CD14-positive monocyte (primary cell): Measurements from ENCODE around the gene CNGB1. TPM values are rescaled to one million over a fixed set of nuclear protein-coding genes. Genes with fewer than 3 reads are reported as not detected.

Experiments used
- DNase-seq, 3 donors: peaks; one replicate each; pipeline ENCODE4 v3.0.0-alpha.2; 2011 to 2022
- H2AFZ ChIP-seq: 2 replicates; pipeline ENCODE4 v1.6.0; 2012; ENCODE audit warnings: mild to moderate bottlenecking, low read depth, low read length, inconsistent platforms; ENCODE audit not compliant: insufficient read depth, poor library complexity, severe bottlenecking
- H3K27ac ChIP-seq, 2 donors: 1 replicate in 1 of 2; 2 replicates in 1 of 2; pipeline ENCODE4 v1.5.1; 2012 to 2013; ENCODE audit warnings: low read length in 2 of 2, control low read depth in 1 of 2, inconsistent platforms in 1 of 2, low read depth in 1 of 2, mild to moderate bottlenecking in 1 of 2
- H3K27me3 ChIP-seq, 2 donors: one replicate each; pipeline versions ENCODE4 v1.6.0 to v1.6.1; 2011 to 2013; ENCODE audit warnings: low read length in 2 of 2; ENCODE audit not compliant: control insufficient read depth in 2 of 2, insufficient read depth in 2 of 2
- H3K36me3 ChIP-seq, 2 donors: replicated peaks in 1 of 2; 1 replicate in 1 of 2; 2 replicates in 1 of 2; pipeline versions ENCODE4 v1.5.1 to v1.6.1; 2012 to 2013; ENCODE audit warnings: low read length in 2 of 2, control low read depth in 1 of 2, inconsistent platforms in 1 of 2, mild to moderate bottlenecking in 1 of 2; ENCODE audit not compliant: insufficient read depth in 2 of 2, control insufficient read depth in 1 of 2
- H3K4me1 ChIP-seq, 2 donors: 1 replicate in 1 of 2; 2 replicates in 1 of 2; pipeline versions ENCODE4 v1.5.1 to v1.6.1; 2012 to 2013; ENCODE audit warnings: low read length in 2 of 2, control low read depth in 1 of 2, inconsistent platforms in 1 of 2, mild to moderate bottlenecking in 1 of 2, moderate library complexity in 1 of 2; ENCODE audit not compliant: insufficient read depth in 2 of 2, control insufficient read depth in 1 of 2
- H3K4me2 ChIP-seq: replicated peaks from 2 replicates; pipeline ENCODE3; 2012; ENCODE audit warnings: low read length, moderate library complexity, mild to moderate bottlenecking; ENCODE audit not compliant: poor library complexity, severe bottlenecking; ENCODE audit errors: extremely low read depth
- H3K4me3 ChIP-seq, 3 experiments: fragments of 200-600 bp in 1 of 3; sonication (generic) in 1 of 3; replicated peaks in 1 of 3; 1 replicate in 2 of 3; 2 replicates in 1 of 3; pipeline ENCODE4 v1.5.1; 2011 to 2013; ENCODE audit warnings: low read length in 3 of 3, mild to moderate bottlenecking in 3 of 3, control low read depth in 2 of 3, low read depth in 2 of 3, inconsistent platforms in 1 of 3, moderate library complexity in 1 of 3
- H3K79me2 ChIP-seq: 2 replicates; pipeline ENCODE4 v1.6.0; 2012; ENCODE audit warnings: mild to moderate bottlenecking, control low read depth, inconsistent platforms, low read length, moderate library complexity; ENCODE audit not compliant: insufficient read depth
- H3K9ac ChIP-seq: 2 replicates; pipeline ENCODE4 v1.6.0; 2017; ENCODE audit warnings: low read length, mild to moderate bottlenecking; ENCODE audit not compliant: insufficient read depth, poor library complexity, severe bottlenecking
- H3K9me3 ChIP-seq, 2 donors: replicated peaks in 1 of 2; 1 replicate in 1 of 2; 2 replicates in 1 of 2; pipeline versions ENCODE4 v1.5.1 to v1.6.1; 2012 to 2013; ENCODE audit warnings: low read length in 2 of 2, control low read depth in 1 of 2; ENCODE audit not compliant: control insufficient read depth in 1 of 2, insufficient read depth in 1 of 2
- H4K20me1 ChIP-seq: 2 replicates; pipeline ENCODE4 v1.6.0; 2012; ENCODE audit warnings: mild to moderate bottlenecking, low read length, control low read depth, moderate library complexity; ENCODE audit not compliant: insufficient read depth
- H3K27ac Mint-ChIP-seq, 7 donors: one replicate each; pipeline ENCODE4 v1.8.0; 2020; ENCODE audit warnings: mild to moderate bottlenecking in 7 of 7, mixed read lengths in 7 of 7, moderate library complexity in 6 of 7, inconsistent platforms in 2 of 7
- H3K27me3 Mint-ChIP-seq, 3 donors: one replicate each; pipeline ENCODE4 v1.8.0; 2021 to 2022; ENCODE audit warnings: low read depth in 3 of 3, mild to moderate bottlenecking in 3 of 3, mixed read lengths in 3 of 3, moderate library complexity in 3 of 3, inconsistent platforms in 1 of 3
- H3K36me3 Mint-ChIP-seq, 2 donors: one replicate each; pipeline ENCODE4 v1.8.0; 2020; ENCODE audit warnings: mixed read lengths in 2 of 2, inconsistent platforms in 1 of 2, mild to moderate bottlenecking in 1 of 2
- H3K4me1 Mint-ChIP-seq: one replicate; pipeline ENCODE4 v1.8.0; 2020; ENCODE audit warnings: mild to moderate bottlenecking, mixed read lengths
- H3K4me3 Mint-ChIP-seq, 2 donors: one replicate each; pipeline ENCODE4 v1.8.0; 2020; ENCODE audit warnings: mild to moderate bottlenecking in 2 of 2, mixed read lengths in 2 of 2, moderate library complexity in 1 of 2
- H3K9me3 Mint-ChIP-seq, 7 donors: one replicate each; pipeline ENCODE4 v1.8.0; 2020 to 2022; ENCODE audit warnings: mixed read lengths in 7 of 7, mild to moderate bottlenecking in 6 of 7, moderate library complexity in 6 of 7, inconsistent platforms in 2 of 7
- CTCF ChIP-seq: fragments of 200-600 bp; IDR thresholded peaks from one replicate; pipeline ENCODE4 v1.8.0; 2022; ENCODE audit warnings: antibody characterized with exemption, mild to moderate bottlenecking
- WGBS: methylation state at CpG from one replicate; pipeline ENCODE4 v1.1.5; 2013; ENCODE audit warnings: missing lambda C conversion rate; ENCODE audit not compliant: insufficient coverage; 5-methylcytosine and 5-hydroxymethylcytosine counted together
- intact Hi-C, 2 donors: fragments of 100-400 bp; cut with micrococcal nuclease; formaldehyde crosslinking; loops; one replicate each; pipeline versions ENCODE4 v1.15.0 to v1.15.1; 2023
- polyA plus RNA-seq, 3 donors: library from polyadenylated mRNA; depleted of rRNA in 1 of 3; unstranded in 2 of 3; stranded (reverse) in 1 of 3; fragments of 300-500 nt in 2 of 3; fragments of >200 nt in 1 of 3; fragmentation: Illumina TruSeq in 2 of 3; gene quantifications; 1 replicate in 2 of 3; 2 replicates in 1 of 3; pipeline ENCODE4 v1.2.3, GENCODE V29; 2012 to 2021

The CNGB1 gene
- polyA plus RNA-seq, 3 donors, result not detected

GRCh38 chr16:57929250-57929649 is 41.7 kb downstream of the CNGB1 start:
- Histone ChIP-seq H3K79me2 (no peaks in the 10 kb centered on the region), H3K27ac (no peak overlapping the region), H2AFZ (no peak overlapping the region), H3K4me2 (no peak overlapping the region), H3K9ac (no peak overlapping the region), H3K9me3 (peaks cover 0 to 3% of the 10 kb centered on the region in 2 donors), H3K4me1 (no peaks in the 10 kb centered on the region), H4K20me1 (no peaks in the 10 kb centered on the region), H3K36me3 (no peaks in the 10 kb centered on the region), H3K4me3 (no peak overlapping the region), H3K27me3 (no peaks in the 10 kb centered on the region)
- Mint-ChIP-seq H3K4me1 (no peaks in the 10 kb centered on the region), H3K27ac (no peak overlapping the region), H3K4me3 (no peak overlapping the region), H3K9me3 (peaks cover 2 to 12% (median 6%) of the 10 kb centered on the region in 7 donors), H3K27me3 (peaks cover 2 to 6% (median 3%) of the 10 kb centered on the region in 3 donors), H3K36me3 (no peaks in the 10 kb centered on the region)
- no peak for DNase-seq
- intact Hi-C loops, result no loop called here
- no peak for TF ChIP-seq CTCF
- 83% methylated on average over 2 of the region's 3 CpGs for WGBS

- H3K4me2 ChIP-seq, result no peak overlapping the region
- peaks cover 0 to 8% (median under 1%) of the 10 kb centered on the region in 7 donors for H3K9me3 Mint-ChIP-seq
- no peak for TF ChIP-seq CTCF
- H3K27ac Mint-ChIP-seq, result no peak overlapping the region
- WGBS, result 100% methylated on average over 1 of the region's 2 CpGs
- H2AFZ ChIP-seq, result no peak overlapping the region
- H3K9ac ChIP-seq, result no peak overlapping the region
- intact Hi-C loops, result no loop called here
- H4K20me1 ChIP-seq, result no peaks in the 10 kb centered on the region
- no peak overlapping the region for H3K4me3 Mint-ChIP-seq
- no peak overlapping the region for H3K27ac ChIP-seq
- H3K36me3 Mint-ChIP-seq, result no peaks in the 10 kb centered on the region
- no peaks in the 10 kb centered on the region for H3K79me2 ChIP-seq
- H3K27me3 ChIP-seq, result no peaks in the 10 kb centered on the region
- peaks cover 0 to under 1% of the 10 kb centered on the region in 2 donors for H3K9me3 ChIP-seq
- H3K4me1 Mint-ChIP-seq, result no peaks in the 10 kb centered on the region
- H3K4me1 ChIP-seq, result no peaks in the 10 kb centered on the region
- H3K36me3 ChIP-seq, result no peaks in the 10 kb centered on the region
- no peak for DNase-seq
- H3K27me3 Mint-ChIP-seq, result peaks cover 2 to 6% (median 3%) of the 10 kb centered on the region in 3 donors
- no peak overlapping the region for H3K4me3 ChIP-seq
Measured at GRCh38 chr16:57926041-57926440, 44.9 kb downstream of the CNGB1 start.
